HL-60/S4 (cell line): ENCODE results near the gene SEZ6L2.

Source experiments
- in situ Hi-C: fragments of 300-500 bp; cut with MboI; formaldehyde crosslinking; loops from 2 replicates; pipeline ENCODE4 v1.14.3; 2022; ENCODE audit warnings: low sequenced_read_pairs

Gene SEZ6L2

DNA sequence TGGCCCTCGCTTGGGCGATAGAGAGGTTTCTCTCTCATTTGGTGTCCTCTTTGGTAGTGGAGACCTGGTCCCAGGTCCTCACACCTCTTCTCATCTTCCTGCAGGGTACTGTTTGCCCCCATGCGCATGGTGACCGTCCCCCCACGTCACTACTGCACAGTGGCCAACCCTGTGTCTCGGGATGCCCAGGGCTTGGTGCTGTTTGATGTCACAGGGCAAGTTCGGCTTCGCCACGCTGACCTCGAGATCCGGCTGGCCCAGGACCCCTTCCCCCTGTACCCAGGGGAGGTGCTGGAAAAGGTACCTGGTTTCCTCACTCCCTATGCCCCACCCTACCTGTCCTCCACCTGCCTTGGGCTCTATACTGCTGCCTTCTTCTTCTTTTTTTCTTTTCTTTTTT is 68.6 kb downstream of the SEZ6L2 start:
- in situ Hi-C loops, result no loop called here

DNA sequence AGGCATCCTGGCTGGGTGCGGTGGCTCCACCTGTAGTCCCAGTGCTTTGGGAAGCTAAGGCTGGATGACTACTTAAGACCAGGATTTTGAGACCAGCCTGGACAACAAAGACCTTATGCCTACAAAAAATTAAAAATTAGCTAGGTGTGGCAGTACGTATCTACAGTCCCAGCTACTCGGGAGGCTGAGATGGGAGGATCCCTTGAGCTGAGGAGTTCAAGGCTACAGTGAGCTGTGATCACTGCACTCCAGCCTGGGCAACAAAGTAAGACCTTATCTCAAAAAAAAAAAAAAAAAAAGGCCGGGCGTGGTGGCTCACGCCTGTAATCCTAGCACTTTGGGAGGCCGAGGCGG is 73.0 kb downstream of the SEZ6L2 start:
- in situ Hi-C loops, result no loop called here

DNA sequence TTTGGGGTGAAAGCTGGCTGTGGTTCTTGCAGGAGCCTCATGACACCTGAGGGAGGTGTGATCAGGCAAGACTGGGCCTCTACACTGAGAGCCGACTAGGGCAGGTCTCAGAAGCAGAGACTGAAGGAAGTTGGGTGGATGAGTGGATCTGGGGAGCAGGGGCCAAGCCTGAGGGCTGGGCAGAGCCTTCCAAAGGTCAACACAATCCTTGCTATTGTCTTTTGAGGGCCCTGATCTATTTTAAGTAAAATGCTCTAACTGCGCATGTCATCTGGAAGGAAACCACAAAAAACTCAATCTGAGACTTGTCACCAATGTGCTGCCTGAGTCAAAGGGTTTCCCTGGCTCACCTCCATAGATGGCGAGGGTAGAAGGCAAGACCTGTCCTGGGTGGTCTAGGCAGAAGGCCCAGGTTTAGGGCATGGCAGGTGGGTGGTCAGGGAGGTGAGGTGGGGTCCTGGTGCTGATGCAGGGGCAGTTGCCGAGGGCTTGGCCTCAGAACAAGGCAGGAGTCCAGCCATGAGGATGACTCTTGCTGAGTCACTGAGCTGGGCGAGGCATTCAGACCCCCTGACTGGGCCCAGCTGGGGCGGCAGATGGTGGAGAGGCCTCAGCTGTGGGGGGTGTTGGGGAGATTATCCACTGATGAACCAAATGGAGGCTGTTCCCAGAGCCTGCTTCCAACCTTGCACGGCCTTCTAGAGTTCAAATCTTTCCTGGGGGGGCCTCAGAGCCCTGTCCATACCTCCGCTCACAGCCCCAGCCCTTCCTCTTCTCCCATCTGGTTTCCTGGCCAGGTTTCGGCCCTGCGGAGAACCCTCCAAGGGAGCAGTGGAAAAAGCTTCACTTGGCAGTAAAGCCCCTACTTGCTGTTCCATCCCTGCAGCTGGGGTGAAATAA is 74.0 kb downstream of the SEZ6L2 start:
- in situ Hi-C loops, result no loop called here

DNA sequence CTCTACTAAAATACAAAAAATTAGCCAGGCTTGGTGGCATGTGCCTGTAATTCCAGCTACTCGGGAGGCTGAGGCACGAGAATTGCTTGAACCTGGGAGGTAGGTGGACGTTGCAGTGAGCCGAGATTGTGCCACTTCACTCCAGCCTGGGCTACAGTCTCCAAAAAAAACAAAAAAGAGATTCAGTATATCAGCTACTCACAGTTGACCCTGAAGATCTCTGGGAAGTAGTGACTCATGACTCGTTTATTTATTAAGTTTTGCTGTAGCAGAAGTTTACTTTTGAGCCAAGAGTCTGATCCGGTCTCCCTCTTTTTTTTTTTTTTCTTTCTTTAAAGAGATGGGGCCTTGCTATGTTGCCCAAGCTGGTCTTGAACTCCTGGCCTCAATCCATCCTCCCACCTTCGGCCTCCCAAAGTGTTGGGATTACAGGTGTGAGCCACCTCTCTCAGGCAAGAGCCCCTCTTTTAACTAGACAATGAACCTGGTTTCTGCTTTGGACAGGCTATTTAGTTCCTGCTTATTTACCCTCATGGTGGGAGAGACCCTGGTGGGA is 74.7 kb downstream of the SEZ6L2 start:
- in situ Hi-C loops, result no loop called here

DNA sequence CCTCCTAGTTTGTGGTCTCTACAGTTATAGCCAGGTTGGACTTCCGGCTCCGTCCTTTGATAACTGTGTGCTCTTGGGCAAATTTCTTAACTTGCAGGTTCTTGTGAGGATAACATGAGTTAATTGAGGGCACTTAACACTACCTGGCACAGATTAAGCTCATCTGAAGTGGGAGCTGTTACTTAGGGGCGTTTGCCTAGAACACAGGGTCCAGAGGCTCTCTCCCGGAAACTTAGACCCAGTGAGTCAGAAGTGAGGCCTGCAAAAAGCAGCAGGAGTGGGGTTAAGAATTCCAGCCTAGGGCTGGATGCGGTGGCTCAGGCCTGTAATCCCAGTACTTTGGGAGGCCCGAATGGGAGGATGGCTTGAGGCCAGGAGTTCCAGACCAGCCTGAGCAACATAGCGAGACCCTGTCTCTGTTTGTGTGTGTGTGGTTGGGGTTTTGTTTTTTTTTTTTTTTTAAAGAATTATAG is 77.7 kb downstream of the SEZ6L2 start:
- in situ Hi-C loops, result no loop called here
